ENCODE data around the gene FERMT2.
"Not testable (repeated sequence)": the region's sequence is repeated elsewhere in the genome, so short reads cannot be mapped to it uniquely, and the experiment has no call there.

The FERMT2 gene

GRCh38 chr14:52895000-52895399, 55.9 kb downstream of the FERMT2 start:
- DNase-seq, result no peak

- DNase-seq, result no peak
Observed at GRCh38 chr14:52891800-52892199, 59.0 kb downstream of the FERMT2 start.

GRCh38 chr14:52888839-52889838, 61.7 kb downstream of the FERMT2 start:
- DNase-seq, result no peak

GRCh38 chr14:52888159-52888558, 62.7 kb downstream of the FERMT2 start:
- no peak for DNase-seq

- DNase-seq, result no peak
Observed at GRCh38 chr14:52885230-52885629, 65.6 kb downstream of the FERMT2 start.

- DNase-seq, result no peak
Observed at GRCh38 chr14:52883658-52884057, 67.2 kb downstream of the FERMT2 start.

- DNase-seq, result no peak
Observed at GRCh38 chr14:52882824-52883223, 68.0 kb downstream of the FERMT2 start.

- no peak for DNase-seq
Observed at GRCh38 chr14:52879958-52880357, 70.9 kb downstream of the FERMT2 start.

- DNase-seq, result no peak
Observed at GRCh38 chr14:52878946-52879345, 71.9 kb downstream of the FERMT2 start.

- no peak for DNase-seq
Observed at GRCh38 chr14:52878469-52878868, 72.4 kb downstream of the FERMT2 start.

- no peak for DNase-seq
Observed at GRCh38 chr14:52877628-52878027, 73.2 kb downstream of the FERMT2 start.

GRCh38 chr14:52876806-52877205, 74.0 kb downstream of the FERMT2 start:
- no peak for DNase-seq

GRCh38 chr14:52876311-52876710, 74.5 kb downstream of the FERMT2 start:
- DNase-seq, result no peak

GRCh38 chr14:52875707-52876106, 75.1 kb downstream of the FERMT2 start:
- DNase-seq, result no peak

GRCh38 chr14:52874389-52874788, 76.5 kb downstream of the FERMT2 start:
- no peak for DNase-seq

- no peak for DNase-seq
Observed at GRCh38 chr14:52873694-52874093, 77.2 kb downstream of the FERMT2 start.

GRCh38 chr14:52873065-52873464, 77.8 kb downstream of the FERMT2 start:
- no peak for DNase-seq

GRCh38 chr14:52871606-52872005, 79.2 kb downstream of the FERMT2 start:
- no peak for DNase-seq

- no peak for DNase-seq
Observed at GRCh38 chr14:52868911-52869618, 81.8 kb downstream of the FERMT2 start.

- not testable (repeated sequence) for DNase-seq
Observed at GRCh38 chr14:52864893-52865292, 86.0 kb downstream of the FERMT2 start.

- DNase-seq, result no peak
Observed at GRCh38 chr14:52863334-52863700, 87.5 kb downstream of the FERMT2 start.

GRCh38 chr14:52862632-52863333, 88.1 kb downstream of the FERMT2 start:
- DNase-seq, result no peak

GRCh38 chr14:52861403-52861802, 89.4 kb downstream of the FERMT2 start:
- DNase-seq, result no peak

Data from CD4-positive, alpha-beta T cell treated with Interferon alpha-2 for 1 hour (primary cell).